Activated gamma-delta T cell treated with anti-CD3 and anti-CD28 coated beads, Interleukin-2, amount 50 U/mL, for 16 hours (primary cell): ENCODE measurements around the gene SMAD2.
"Not testable (repeated sequence)": the region's sequence is repeated elsewhere in the genome, so short reads cannot be mapped to it uniquely, and the experiment has no call there.

Source experiments
- DNase-seq: peaks from one replicate; pipeline ENCODE4 v3.0.0-alpha.2; 2020; ENCODE audit warnings: low read depth

SMAD2 gene

DNA sequence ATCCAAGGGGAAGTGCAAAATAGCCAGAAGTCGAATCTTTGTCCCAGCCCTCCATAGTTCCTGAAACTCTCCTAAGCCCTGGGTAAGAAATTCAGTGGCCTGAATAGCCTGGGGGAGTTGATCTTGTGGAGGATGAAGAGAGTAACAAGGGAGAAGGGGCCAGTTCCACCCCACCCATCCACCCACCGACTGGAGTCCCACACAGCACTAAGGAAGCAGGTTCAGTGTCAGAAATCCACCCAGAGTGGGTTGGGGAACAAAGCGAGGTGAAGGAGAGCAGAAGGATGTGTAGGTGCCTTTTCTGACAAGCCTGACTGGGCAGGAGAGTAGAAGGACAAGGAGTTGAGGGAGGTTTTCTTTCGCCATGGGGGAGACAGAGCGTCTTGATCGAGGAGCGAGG lies 136.8 kb downstream of the SMAD2 start:
- no peak for DNase-seq

DNA sequence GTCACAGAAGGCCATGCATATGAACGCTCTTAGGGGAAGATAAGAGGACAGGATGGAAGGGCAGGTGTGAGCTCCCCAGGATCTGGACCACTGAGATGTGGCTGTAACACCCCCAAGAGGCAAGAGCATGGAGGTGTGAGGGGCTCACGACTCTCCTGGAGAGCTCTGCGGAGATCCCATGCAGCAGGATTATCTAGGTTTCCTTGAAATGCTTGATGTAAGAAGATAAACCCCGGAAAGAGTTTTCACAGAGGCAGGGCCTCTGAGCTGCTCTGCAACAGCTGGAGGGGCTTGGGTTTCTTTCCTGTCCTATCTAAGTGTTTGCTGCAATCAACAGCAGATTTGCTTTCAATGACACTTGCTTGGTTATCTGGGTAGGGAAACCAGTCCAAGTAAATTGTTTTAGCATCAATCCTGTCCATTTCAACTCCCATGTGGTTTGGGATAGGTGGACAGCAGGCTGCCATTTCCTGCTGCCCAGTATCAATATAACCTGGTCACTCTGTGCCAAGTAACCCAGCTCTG lies 138.9 kb downstream of the SMAD2 start:
- DNase-seq, result no peak

- no peak for DNase-seq
Observed at GRCh38 chr18:47790036-47790435, 140.4 kb downstream of the SMAD2 start.

DNA sequence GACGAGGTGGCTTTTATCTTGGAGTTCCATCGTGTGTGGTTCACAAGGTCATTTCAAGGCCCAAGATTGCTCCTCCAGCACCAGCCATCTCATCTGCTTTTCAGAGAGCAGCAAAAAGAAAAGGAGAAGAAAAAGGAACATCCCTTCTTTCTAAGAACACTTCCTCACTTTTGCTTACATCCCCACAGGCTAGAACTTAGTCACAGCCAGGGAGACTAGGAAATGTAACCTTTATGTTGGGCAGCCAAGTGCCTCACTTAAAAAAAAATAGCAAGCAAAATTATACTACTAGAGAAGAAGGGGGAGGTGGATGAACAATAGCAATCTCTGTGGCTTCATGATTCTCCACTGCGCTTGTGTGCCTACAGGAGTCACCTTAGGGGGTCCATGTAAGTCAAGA lies 141.8 kb downstream of the SMAD2 start:
- no peak for DNase-seq

DNA sequence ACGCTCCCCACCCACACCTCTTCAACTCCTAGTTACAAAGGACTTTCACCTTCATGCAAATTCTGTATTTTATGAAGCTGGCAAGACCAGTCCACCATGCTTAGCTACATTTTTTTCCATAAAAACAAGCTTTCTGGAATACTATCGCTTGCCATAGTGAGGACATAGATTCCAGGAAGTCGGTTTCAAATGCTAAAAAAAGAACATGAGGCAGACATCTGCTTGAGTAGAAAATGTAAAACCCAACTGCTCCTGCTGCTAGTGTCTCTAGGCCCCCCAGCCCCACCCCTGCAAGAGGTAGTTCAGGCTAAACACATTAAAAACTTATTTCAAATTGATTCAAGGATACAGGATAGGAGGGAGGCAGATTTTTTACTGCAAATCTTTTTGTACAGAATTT lies 148.9 kb downstream of the SMAD2 start:
- DNase-seq, result no peak

DNA sequence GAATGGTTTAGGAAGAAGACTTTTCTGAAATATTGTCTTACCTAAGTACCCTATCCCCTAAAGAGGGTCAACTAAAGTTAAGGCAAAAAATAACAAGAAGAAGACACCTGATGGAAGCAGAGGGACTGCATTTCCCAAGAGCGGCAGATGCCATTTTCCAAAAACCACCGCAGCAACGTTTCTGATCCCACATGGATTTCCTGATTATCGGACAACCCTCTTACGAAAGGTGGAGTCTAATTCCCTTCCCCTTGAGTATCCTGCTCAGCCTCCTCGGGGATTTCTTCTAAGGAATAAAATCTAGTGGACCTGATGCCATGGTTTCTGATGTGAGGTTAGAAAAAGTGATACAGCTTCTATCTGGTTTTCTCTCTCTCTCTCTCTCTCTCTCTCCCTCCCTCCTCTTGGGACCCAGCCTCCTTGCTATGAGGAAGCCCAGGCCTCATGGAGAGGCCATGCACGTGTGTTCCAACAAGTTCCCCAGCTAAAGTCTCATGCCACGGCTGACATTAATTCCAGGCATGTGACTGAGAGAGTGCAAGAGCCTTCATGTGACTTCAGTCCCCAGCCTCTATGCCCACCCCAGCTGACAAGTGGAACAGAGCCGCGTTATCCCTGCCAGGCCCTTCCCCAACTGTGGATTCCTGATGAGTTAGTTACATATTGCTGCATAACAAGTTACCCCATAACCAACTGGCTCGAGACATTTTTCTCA lies 150.3 kb downstream of the SMAD2 start:
- DNase-seq, result no peak

- no peak for DNase-seq
Observed at GRCh38 chr18:47779381-47779780, 151.1 kb downstream of the SMAD2 start.

GRCh38 chr18:47777626-47778025 lies 152.8 kb downstream of the SMAD2 start:
- no peak for DNase-seq

GRCh38 chr18:47775961-47776360 lies 154.5 kb downstream of the SMAD2 start:
- no peak for DNase-seq

GRCh38 chr18:47773931-47774330 lies 156.5 kb downstream of the SMAD2 start:
- no peak for DNase-seq

- peak; percentile 28 for DNase-seq
Observed at GRCh38 chr18:47772374-47773248, 157.8 kb downstream of the SMAD2 start.

DNA sequence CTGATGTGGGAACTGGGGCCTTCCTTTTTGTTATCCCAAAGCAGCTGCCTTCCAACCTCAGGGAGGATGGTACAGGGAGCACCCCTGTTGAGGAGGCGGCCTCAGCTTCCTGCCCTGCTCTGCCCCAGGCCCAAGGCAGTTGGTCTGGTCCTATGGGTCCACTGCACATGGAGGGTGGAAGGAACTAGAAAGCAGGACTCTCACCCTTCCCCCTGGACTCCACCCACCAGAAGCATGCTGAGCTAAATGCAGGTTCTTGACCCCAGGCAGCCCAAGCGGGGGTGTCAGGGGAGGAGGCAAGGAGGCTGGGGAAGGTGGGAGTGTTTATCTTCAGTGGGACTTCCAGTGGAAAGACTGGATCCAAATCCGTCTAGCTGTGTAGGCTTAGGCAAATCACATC lies 158.5 kb downstream of the SMAD2 start:
- DNase-seq, result no peak

DNA sequence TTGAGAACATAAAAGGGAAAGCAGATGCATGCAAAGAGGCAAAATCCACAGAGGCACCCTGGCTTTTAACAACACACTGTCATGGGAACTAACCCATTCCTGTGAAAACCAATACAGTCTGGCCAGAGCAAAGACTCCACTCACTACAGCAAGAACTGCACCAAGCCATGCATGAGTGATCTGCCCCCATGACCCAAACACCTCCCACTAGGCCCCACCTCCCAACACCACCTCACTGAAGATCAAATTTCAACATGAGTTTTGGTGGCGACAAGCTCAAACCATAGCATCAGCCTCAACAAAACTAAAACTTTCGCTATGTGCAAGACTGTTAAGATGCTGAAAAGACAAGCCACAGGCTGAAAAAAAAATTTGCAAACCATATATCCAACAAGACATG lies 162.8 kb downstream of the SMAD2 start:
- no peak for DNase-seq

DNA sequence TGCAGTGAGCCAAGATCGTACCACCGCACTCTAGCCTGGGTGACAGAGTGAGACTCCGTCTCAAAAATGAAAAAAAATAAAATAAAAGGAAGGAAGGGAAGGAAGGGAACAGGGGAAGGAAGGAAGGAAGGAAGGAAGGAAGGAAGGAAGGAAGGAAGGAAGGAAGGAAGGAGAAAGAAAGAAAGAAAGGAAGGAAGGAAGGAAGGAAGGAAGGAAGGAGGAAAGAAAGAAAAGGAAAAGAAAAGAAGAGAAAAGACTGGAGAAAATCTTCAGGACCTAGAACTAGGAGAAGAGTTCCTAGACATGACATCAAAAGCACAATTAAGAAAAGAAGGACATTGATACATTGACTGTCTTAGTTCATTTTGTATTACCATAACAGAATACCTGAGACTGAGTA lies 163.3 kb downstream of the SMAD2 start:
- DNase-seq, result not testable (repeated sequence)
